ENCODE data around the gene ATXN10. TPM values are rescaled to one million over a fixed set of nuclear protein-coding genes. Genes with fewer than 3 reads are reported as not detected.

ATXN10 gene
- total and polyA plus RNA-seq, 10 of the 15 experiments (the other 5 are each of a cell fraction or from before 2014, with no cell fraction given) = 29.2 to 249 (median 146) TPM

DNA sequence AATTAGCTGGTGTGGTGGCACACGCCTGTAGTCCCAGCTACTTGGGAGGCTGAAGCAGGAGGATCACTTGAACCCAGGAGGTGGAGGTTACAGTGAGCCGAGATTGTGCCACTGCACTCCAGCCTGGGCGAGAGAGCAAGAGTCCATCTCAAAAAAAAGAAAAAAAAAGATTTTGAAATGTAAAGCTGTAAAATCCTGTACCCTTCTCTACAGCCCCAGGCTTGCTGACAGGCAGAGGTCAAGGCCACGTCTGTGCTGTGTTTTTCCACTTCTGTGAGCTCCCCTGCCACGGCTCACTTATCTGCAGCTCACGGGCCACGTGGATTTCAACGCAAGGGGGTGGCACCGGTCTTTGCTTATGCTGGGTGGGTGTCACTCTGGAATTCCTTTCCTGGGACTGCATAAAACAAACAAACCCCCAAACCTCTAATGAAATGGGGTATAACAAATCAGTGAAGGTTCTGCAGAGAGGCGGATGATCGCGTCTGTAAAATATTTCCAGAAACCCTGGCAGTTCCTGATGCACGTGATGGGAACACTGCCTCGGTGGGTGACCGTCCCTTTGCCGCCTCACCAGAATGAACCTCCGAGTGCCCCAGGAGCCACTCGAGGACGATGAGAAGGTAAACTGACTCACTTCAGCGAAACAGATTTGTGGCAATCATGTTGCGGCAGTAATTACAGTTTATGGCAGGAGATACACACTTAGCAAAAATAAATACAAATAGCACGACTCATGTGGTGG is 44.0 kb upstream of the ATXN10 start:
- BruUV-seq (replicated peaks) = no TSS peak
- TF ChIP-seq ZNF24 (IDR thresholded peaks at IDR 0.05) = no peak
- TF ChIP-seq ZNF622 (IDR thresholded peaks at IDR 0.05) = no peak
- no peak for TF ChIP-seq ZNF687 (IDR thresholded peaks at IDR 0.05)
- Histone ChIP-seq H3K4me1 (ENCODE audit: control insufficient read depth, insufficient read depth, low read length) (no peaks in the 10 kb centered on the region), H3K27ac (ENCODE audit: control insufficient read depth, insufficient read depth) (no peak overlapping the region), H3K4me2 (ENCODE audit: control insufficient read depth, insufficient read depth) (no peak overlapping the region), H3K36me3 (ENCODE audit: control insufficient read depth in 2 of 2, insufficient read depth in 2 of 2, low read length in 1 of 2) (no peaks in the 10 kb centered on the region), H2AFZ (ENCODE audit: control insufficient read depth, low read depth, low read length) (no peak overlapping the region), H3K9ac (ENCODE audit: control insufficient read depth, insufficient read depth, low read length) (no peak overlapping the region), H3K9me3 (replicated peaks; ENCODE audit: control insufficient read depth, insufficient read depth, low read length) (no peaks in the 10 kb centered on the region), H3K4me3 (no peak overlapping the region), H3K79me2 (ENCODE audit: control insufficient read depth, insufficient read depth, low read length) (no peaks in the 10 kb centered on the region), H3K27me3 (replicated peaks in 1 of 2; ENCODE audit: control insufficient read depth in 2 of 2, insufficient read depth in 2 of 2, low read length in 1 of 2) (no peaks in the 10 kb centered on the region; a peak in 2 of 4 replicates), H4K20me1 (ENCODE audit: control insufficient read depth, insufficient read depth) (no peaks in the 10 kb centered on the region)
- no peak for ATAC-seq
- ChIA-PET POLR2A (no interaction called here), CTCF (no interaction called here), SMC1A (ENCODE audit: uncharacterized antibody, unreplicated experiment) (no interaction called here), RAD21 (ENCODE audit: unreplicated experiment) (no interaction called here)
- in situ Hi-C loops (cut with MboI) (no loop called here), intact Hi-C loops (cut with micrococcal nuclease; ENCODE audit: unreplicated experiment) (no loop called here)
- 51% methylated on average over 22 of the region's 22 CpGs for WGBS (ENCODE audit: insufficient coverage, insufficient replicate concordance, low lambda C conversion rate, missing lambda C conversion rate)
- no peak for DNase-seq (ENCODE audit: low read depth, low spot score)
- no peak for FAIRE-seq

Data from GM12878 (cell line).